OCI-LY7 (cell line): Measurements from ENCODE around the gene ARRDC2.

Source experiments
- CTCF ChIP-seq: fragments of 200-600 bp; sonication (generic); conservative IDR thresholded peaks from 2 replicates; pipeline ENCODE4 v1.5.1; 2014; ENCODE audit warnings: mild to moderate bottlenecking, antibody characterized with exemption, low read length, moderate library complexity, mixed read lengths
- EZH2phosphoT487 ChIP-seq: fragments of 200-600 bp; sonication (generic); IDR thresholded peaks from 2 replicates; pipeline ENCODE4 v1.6.1; 2018; ENCODE audit warnings: low read depth, borderline replicate concordance, mild to moderate bottlenecking, mixed run types, antibody characterized with exemption, low read length, moderate library complexity, mixed read lengths

- no peak for TF ChIP-seq CTCF
- no peak for TF ChIP-seq EZH2phosphoT487
Observed at GRCh38 chr19:18060472-18060871, 52.5 kb downstream of the ARRDC2 start.
